Activated CD4-positive, alpha-beta T cell treated with anti-CD3 and anti-CD28 coated beads for 1 hour (primary cell): Measurements from ENCODE around the gene HTR1D.
"Not testable (repeated sequence)": the region's sequence is repeated elsewhere in the genome, so short reads cannot be mapped to it uniquely, and the experiment has no call there.

ENCODE experiments used
- DNase-seq: peaks from one replicate; pipeline ENCODE4 v3.0.0-alpha.2; 2020

Gene HTR1D

GRCh38 chr1:23215751-23216449 is 1.4 kb downstream of the HTR1D start:
- DNase-seq: no peak

DNA sequence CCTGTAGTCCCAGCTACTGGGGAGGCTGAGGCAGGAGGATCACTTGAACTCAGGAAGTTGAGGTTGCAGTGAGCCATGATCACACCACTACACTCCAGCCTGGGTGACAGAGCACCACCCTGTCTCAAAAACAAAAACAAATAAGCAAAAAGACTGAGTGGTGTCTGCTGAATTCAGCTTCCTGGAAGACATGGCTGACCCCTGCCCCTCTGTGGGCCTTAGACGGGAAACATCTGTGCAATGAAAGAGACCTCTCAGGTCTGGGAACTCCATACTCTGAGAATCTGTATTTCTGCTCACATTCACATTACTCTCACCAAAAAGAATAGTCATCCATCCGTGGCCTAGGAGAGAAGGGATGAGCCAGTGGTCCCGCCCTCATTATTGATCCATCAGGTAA is 2.0 kb downstream of the HTR1D start:
- no peak for DNase-seq

- DNase-seq: no peak
These were observed 2.7 kb downstream of the HTR1D start for GRCh38 chr1:23214640-23215039.

GRCh38 chr1:23211955-23212354 is 5.3 kb downstream of the HTR1D start:
- no peak for DNase-seq

DNA sequence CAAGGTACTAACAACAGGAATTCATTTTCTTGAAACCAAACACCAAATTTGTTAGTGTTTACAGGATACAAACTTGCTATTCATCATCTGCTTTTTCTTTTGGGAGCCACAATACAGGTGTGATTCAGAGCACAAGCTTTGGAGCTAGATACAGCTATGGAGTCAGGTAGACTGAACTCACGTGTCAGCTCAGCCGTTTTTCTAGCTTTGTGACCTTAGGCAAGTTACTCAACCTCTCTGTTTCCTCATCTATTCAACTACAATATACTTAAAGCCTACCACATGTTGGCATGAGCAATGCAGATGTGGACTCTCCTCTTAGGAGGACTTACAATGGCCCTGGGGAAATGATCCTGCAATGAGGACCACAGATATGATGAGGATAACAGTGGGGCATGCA is 6.3 kb downstream of the HTR1D start:
- DNase-seq: no peak

- DNase-seq: no peak
These were observed 6.9 kb downstream of the HTR1D start for GRCh38 chr1:23210351-23210785.

DNA sequence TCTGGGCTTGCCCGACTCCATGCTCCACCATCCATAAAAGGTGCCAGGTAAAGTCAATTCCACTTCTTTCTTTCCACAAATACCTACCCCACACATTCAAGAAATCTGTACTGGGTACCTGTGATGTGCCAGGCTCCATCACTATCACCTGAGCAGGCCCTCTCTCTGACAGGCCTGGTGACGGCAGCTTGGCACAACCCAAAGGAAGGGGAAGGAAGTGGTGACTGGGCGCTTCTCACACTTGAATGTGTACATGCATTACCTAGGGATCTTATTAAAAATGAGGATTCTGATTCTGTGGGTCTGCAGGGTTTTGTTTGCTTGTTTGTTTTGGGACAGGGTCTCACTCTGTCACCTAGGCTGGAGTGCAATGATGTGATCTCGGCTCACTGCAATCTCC is 7.5 kb downstream of the HTR1D start:
- no peak for DNase-seq

GRCh38 chr1:23208527-23208926 is 8.8 kb downstream of the HTR1D start:
- no peak for DNase-seq

- DNase-seq: not testable (repeated sequence)
These were observed 9.6 kb downstream of the HTR1D start for GRCh38 chr1:23207733-23208132.

GRCh38 chr1:23202263-23202749 is 15.0 kb downstream of the HTR1D start:
- no peak for DNase-seq

DNA sequence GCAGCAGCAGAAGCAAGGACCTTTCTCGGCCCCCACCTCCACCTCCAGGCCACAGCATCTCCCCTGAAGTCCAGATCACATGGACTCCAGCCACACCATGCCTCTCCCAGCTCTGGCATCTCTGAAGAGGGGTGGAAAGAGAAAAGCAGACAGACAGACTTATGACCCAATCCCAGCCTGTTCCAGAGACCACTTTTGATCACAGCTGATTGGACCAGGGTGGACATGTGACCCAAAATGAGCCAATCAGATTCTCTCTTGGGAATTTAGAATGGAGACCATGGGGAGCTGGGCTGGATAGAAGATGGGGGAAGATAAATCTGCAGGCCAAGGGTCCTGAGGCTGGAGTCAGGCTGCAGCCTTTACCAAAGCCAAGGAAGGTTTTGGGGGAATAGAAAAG is 16.4 kb downstream of the HTR1D start:
- no peak for DNase-seq

DNA sequence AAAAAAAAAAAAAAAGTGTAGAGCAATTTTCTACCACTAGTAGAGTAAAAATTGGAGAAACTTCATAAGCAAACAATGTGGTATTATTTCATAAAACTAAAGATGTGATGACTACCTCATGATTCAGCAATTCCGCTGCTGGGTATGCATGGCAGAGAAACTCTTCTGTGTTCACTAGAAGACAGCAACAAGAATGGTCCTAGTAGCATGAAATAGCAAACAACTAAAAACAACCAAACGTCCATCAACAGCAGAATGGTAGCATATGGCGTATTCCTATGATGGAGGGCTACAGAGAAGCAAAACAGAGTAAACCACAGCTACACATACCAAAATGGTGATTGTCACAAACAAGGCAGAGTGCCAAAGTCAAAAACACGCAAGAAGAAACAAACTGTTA is 18.9 kb downstream of the HTR1D start:
- DNase-seq: no peak

DNA sequence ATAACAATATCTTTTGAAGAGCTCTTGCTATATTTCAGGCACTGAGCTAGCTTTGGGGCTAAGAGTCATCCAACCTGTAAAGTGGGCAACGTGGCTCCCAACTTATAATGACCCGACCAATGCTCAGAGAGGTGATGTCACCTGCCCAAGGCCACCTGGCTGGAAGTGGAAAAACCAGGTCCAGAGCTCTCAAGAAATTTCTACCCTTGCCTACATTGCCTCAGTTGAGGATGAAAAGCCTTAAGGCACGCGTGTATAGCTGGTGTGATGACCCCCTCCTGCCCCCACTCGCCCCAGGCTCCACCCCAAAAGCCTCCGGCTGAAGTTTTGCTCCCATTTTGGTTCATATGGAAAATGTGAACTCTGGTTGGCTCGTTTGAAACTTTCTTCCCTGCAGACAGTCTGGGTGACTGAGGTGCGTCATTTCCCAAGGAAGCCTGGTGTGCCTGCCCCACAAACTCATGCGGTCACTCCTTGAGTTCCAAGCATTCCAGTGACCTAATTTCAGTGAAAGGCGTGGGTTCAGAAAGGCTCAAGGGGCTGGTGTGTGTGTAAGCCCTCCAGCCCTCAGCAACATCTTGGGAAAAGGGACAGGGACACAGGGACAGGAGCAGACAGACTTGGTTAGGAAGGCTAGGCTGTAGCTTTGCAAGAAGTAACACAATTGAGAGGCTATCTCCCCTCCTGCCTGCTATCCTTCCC is 20.5 kb downstream of the HTR1D start:
- DNase-seq: no peak

DNA sequence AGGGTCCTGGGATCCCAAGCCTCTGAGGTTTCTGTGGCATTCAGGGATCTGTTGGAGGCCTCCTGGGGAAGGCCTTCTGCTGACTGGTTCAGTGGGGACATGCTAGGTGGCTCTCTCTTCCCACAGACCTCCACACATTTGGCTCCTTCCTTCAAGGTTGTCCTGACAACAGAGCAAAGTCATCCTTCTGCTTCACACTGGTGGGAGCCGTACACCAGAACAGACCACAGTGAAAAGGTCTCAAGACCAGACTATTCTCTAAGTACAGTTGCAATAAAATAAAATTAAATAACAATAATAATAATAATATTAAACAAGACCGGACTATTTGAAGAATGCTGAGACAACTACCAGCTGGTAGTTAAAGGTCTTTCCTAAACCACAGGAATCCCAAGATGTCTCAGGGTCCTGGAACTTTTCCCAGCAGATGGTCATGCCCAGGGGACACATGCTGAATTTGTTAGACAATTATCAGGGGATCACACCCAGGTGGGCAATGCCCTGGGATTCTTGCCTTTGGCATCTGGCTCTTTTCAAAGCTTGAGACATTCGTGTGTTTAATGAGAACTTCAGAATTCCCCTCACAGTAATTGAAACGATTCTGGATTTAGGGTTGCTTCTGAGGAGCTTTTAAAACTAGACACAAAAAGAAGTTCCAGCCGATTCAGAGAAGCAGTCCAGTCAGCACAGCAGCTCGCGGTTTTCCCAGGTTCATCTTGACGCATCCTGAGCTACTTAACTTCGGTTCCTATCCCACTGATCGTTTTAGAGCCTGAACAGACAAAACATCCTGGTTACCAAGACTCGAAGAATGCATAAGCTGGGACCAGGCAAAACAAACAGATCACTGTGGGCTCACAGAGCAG is 22.9 kb downstream of the HTR1D start:
- no peak for DNase-seq

- DNase-seq: no peak
These were observed 23.7 kb downstream of the HTR1D start for GRCh38 chr1:23193391-23194118.

DNA sequence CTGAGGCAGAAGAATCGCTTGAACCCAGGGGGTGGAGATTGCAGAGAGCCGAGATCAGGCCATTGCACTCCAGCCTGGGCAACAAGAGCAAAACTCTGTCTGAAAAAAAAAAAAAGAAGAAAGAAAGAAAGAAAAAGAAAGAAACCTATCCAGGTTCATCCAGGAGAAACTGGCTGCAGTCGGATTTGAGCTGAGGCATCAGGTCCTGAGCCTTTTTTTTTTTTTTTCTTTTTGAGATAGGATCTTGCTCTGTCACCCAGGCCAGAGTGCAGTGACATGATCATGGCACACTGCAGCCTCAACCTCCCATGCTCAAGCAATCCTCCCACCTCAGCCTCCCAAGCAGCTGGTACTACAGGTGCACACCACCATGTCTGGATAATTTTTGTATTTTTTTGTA is 26.1 kb downstream of the HTR1D start:
- no peak for DNase-seq

DNA sequence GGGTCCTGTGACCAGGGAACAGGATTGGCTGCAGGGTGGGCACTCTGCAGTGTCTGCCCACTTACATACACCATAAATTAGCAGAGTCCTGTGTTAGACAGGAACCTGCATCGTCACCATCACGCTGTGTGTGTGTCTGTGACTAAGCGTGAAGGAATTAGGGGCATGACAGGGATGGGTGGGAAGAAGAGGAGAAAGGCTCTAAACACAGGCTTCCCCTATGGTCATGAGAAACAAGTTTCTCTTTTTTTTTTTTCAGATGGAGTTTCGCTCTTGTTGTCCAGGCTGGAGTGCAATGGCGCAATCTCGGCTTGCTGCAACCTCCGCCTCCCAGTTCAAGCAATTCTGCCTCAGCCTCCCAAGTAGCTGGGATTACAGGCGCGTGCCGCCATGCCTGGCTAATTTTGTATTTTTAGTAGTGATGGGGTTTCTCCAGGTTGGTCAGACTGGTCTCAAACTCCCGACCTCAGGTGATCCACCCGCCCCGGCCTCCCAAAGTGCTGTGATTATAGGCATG is 28.3 kb downstream of the HTR1D start:
- DNase-seq: not testable (repeated sequence)

- DNase-seq: no peak
These were observed 28.8 kb downstream of the HTR1D start for GRCh38 chr1:23188434-23188884.

- no peak for DNase-seq
These were observed 29.7 kb downstream of the HTR1D start for GRCh38 chr1:23187637-23188036.

DNA sequence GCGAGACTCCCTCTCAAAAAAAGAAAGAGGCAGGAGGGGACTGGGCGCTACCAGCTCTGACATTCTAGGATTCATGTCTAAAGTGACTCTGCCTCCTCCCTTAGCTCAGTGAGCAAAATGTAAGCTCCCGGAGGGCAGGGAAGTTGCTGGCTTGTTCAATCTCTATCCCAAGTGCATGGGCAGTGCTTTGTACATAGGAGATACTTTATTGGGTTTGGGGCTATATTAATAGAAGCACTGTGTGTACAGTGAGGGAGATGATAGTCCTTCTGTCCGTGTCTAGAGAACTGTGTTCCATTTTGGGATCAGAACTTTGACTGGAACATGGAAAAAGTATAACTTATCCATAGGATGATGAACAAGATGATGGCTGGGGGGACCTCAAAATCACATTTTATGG is 31.9 kb downstream of the HTR1D start:
- DNase-seq: no peak

- DNase-seq: peak; percentile 11
These were observed 32.9 kb downstream of the HTR1D start for GRCh38 chr1:23184212-23184934.

GRCh38 chr1:23179862-23180261 is 37.4 kb downstream of the HTR1D start:
- no peak for DNase-seq
